WTC11 (cell line): ENCODE data around the gene GRXCR2. TPM values are rescaled to one million over a fixed set of nuclear protein-coding genes. Genes with fewer than 3 reads are reported as not detected.

ENCODE experiments used
- ATAC-seq: fragments of 200-7000 bp; cut with Tn5 transposase; 2 replicates; pipeline ENCODE4 v1.10.0; 2021; ENCODE audit warnings: mild to moderate bottlenecking, moderate library complexity
- CTCF ChIA-PET: fragments of 300-600 bp; sonication (Branson Sonifier 250); formaldehyde crosslinking; loops from one replicate; lab custom pipeline; 2021; ENCODE audit warnings: antibody characterized with exemption; lab: Charles Lee
- POLR2A ChIA-PET: fragments of 350-600 bp; sonication (Branson Sonifier 250); formaldehyde crosslinking; loops from one replicate; lab custom pipeline; 2021; ENCODE audit warnings: antibody characterized with exemption; lab: Charles Lee
- DNase-seq: peaks from one replicate; pipeline ENCODE4 v3.0.0; 2021; ENCODE audit warnings: low spot score
- H3K27ac Mint-ChIP-seq: 2 replicates; pipeline ENCODE4 v1.8.0; 2021; ENCODE audit warnings: mixed read lengths
- H3K27me3 Mint-ChIP-seq: 2 replicates; pipeline ENCODE4 v1.8.0; 2021; ENCODE audit warnings: low read depth, mild to moderate bottlenecking, moderate library complexity, mixed read lengths
- H3K36me3 Mint-ChIP-seq: 2 replicates; pipeline ENCODE4 v1.8.0; 2021; ENCODE audit warnings: mixed read lengths
- H3K4me1 Mint-ChIP-seq: 2 replicates; pipeline ENCODE4 v1.8.0; 2022; ENCODE audit warnings: mixed read lengths
- H3K4me3 Mint-ChIP-seq: 2 replicates; pipeline ENCODE4 v1.8.0; 2021; ENCODE audit warnings: mild to moderate bottlenecking, moderate library complexity, mixed read lengths
- H3K9me3 Mint-ChIP-seq: 2 replicates; pipeline ENCODE4 v1.8.0; 2021; ENCODE audit warnings: mixed read lengths
- AFF4 ChIP-seq: sonication (generic); formaldehyde crosslinking; IDR thresholded peaks from 2 replicates; pipeline ENCODE4 v1.8.1; 2023; ENCODE audit warnings: mild to moderate bottlenecking, missing genetic modification reagents, borderline replicate concordance
- ATF3 ChIP-seq: sonication (generic); formaldehyde crosslinking; conservative IDR thresholded peaks from 2 replicates; pipeline ENCODE4 v1.8.1; 2022; ENCODE audit warnings: mild to moderate bottlenecking, missing genetic modification reagents
- CBFB ChIP-seq: sonication (generic); formaldehyde crosslinking; IDR thresholded peaks from 2 replicates; pipeline ENCODE4 v1.8.1; 2022; ENCODE audit warnings: mild to moderate bottlenecking, low read depth, missing genetic modification reagents
- CREB1 ChIP-seq: sonication (generic); formaldehyde crosslinking; IDR thresholded peaks from 2 replicates; pipeline ENCODE4 v1.8.0; 2023; ENCODE audit warnings: mild to moderate bottlenecking, missing genetic modification reagents
- E2F5 ChIP-seq: sonication (generic); formaldehyde crosslinking; IDR thresholded peaks from 2 replicates; pipeline ENCODE4 v1.8.1; 2022; ENCODE audit warnings: mild to moderate bottlenecking, moderate library complexity, missing genetic modification reagents
- ESRRA ChIP-seq: sonication (generic); formaldehyde crosslinking; IDR thresholded peaks from 2 replicates; pipeline ENCODE4 v1.8.1; 2022; ENCODE audit warnings: mild to moderate bottlenecking, missing genetic modification reagents, borderline replicate concordance
- ETV6 ChIP-seq: sonication (generic); formaldehyde crosslinking; IDR thresholded peaks from 2 replicates; pipeline ENCODE4 v1.8.1; 2022; ENCODE audit warnings: mild to moderate bottlenecking, missing genetic modification reagents
- FOXJ3 ChIP-seq: sonication (generic); formaldehyde crosslinking; IDR thresholded peaks from 2 replicates; pipeline ENCODE4 v1.9.0; 2021; ENCODE audit warnings: missing genetic modification reagents, mild to moderate bottlenecking, borderline replicate concordance
- GABPB1 ChIP-seq: sonication (generic); formaldehyde crosslinking; IDR thresholded peaks from 2 replicates; pipeline ENCODE4 v1.8.1; 2023; ENCODE audit warnings: mild to moderate bottlenecking, missing genetic modification reagents
- IRF1 ChIP-seq: sonication (generic); formaldehyde crosslinking; IDR thresholded peaks from 2 replicates; pipeline ENCODE4 v1.8.0; 2023; ENCODE audit warnings: missing genetic modification reagents
- JAZF1 ChIP-seq: fragments of 250-450 bp; sonication (Bioruptor Pico); IDR thresholded peaks from 2 replicates; pipeline ENCODE4 v1.9.0; 2021; ENCODE audit warnings: moderate library complexity, mild to moderate bottlenecking, inconsistent platforms
- JUN ChIP-seq: sonication (generic); formaldehyde crosslinking; IDR thresholded peaks from 2 replicates; pipeline ENCODE4 v1.8.0; 2023; ENCODE audit warnings: mild to moderate bottlenecking, missing genetic modification reagents
- KAT7 ChIP-seq: sonication (generic); formaldehyde crosslinking; IDR thresholded peaks from 2 replicates; pipeline ENCODE4 v1.8.1; 2023; ENCODE audit warnings: missing genetic modification reagents, mild to moderate bottlenecking, borderline replicate concordance
- MAX ChIP-seq: sonication (generic); formaldehyde crosslinking; IDR thresholded peaks from 2 replicates; pipeline ENCODE4 v1.8.0; 2022; ENCODE audit warnings: mild to moderate bottlenecking, missing genetic modification reagents
- MYBL2 ChIP-seq: sonication (generic); formaldehyde crosslinking; IDR thresholded peaks from 2 replicates; pipeline ENCODE4 v1.8.1; 2023; ENCODE audit warnings: mild to moderate bottlenecking, moderate library complexity, missing genetic modification reagents
- OVOL2 ChIP-seq: fragments of 250-450 bp; sonication (Bioruptor Pico); IDR thresholded peaks from 2 replicates; pipeline ENCODE4 v1.9.0; 2021; ENCODE audit warnings: mild to moderate bottlenecking, borderline replicate concordance
- SOX15 ChIP-seq: fragments of 250-450 bp; sonication (Bioruptor Pico); IDR thresholded peaks from 2 replicates; pipeline ENCODE4 v1.9.0; 2021; ENCODE audit warnings: mild to moderate bottlenecking
- ZBTB21 ChIP-seq: sonication (generic); formaldehyde crosslinking; IDR thresholded peaks from 2 replicates; pipeline ENCODE4 v1.8.1; 2023; ENCODE audit warnings: mild to moderate bottlenecking, missing genetic modification reagents, borderline replicate concordance
- ZNF263 ChIP-seq: sonication (generic); formaldehyde crosslinking; IDR thresholded peaks from 2 replicates; pipeline ENCODE4 v1.8.1; 2022; ENCODE audit warnings: low read depth, mild to moderate bottlenecking, moderate library complexity, missing genetic modification reagents
- ZSCAN18 ChIP-seq: fragments of 250-450 bp; sonication (Bioruptor Pico); IDR thresholded peaks from 2 replicates; pipeline ENCODE4 v2.1.2; 2022; ENCODE audit warnings: mild to moderate bottlenecking, moderate library complexity
- total RNA-seq: library from RNA; stranded (reverse); gene quantifications from 3 replicates; pipeline ENCODE4 v1.2.3, GENCODE V29; 2021

GRXCR2 gene
- total RNA-seq, 1 experiment from 2014 or later, result not detected

GRCh38 chr5:145853781-145854376 lies 18.9 kb downstream of the GRXCR2 start:
- Mint-ChIP-seq H3K27me3 (no peaks in the 10 kb centered on the region; the same call in 1 of the 2 replicates), H3K9me3 (no peaks in the 10 kb centered on the region), H3K27ac (no peak overlapping the region), H3K4me3 (no peak overlapping the region), H3K4me1 (peaks cover 24% of the 10 kb centered on the region), H3K36me3 (no peaks in the 10 kb centered on the region)
- TF ChIP-seq MYBL2 (no peak), ETV6 (CRISPR knock-in tag) (no peak), MAX (CRISPR knock-in tag) (no peak), KAT7 (CRISPR knock-in tag) (no peak), SOX15 (CRISPR knock-in tag) (no peak), OVOL2 (CRISPR knock-in tag) (no peak), ZSCAN18 (no peak), ESRRA (no peak), AFF4 (CRISPR knock-in tag) (no peak), IRF1 (no peak), JUN (CRISPR knock-in tag) (no peak)
- POLR2A ChIA-PET, result no interaction called here
- no peak for ATAC-seq
- CTCF ChIA-PET, result no interaction called here
- DNase-seq, result no peak

GRCh38 chr5:145852990-145853389 lies 19.8 kb downstream of the GRXCR2 start:
- ATAC-seq (no peak), DNase-seq (no peak)
- Mint-ChIP-seq H3K27ac (no peak overlapping the region), H3K9me3 (no peaks in the 10 kb centered on the region), H3K4me3 (no peak overlapping the region), H3K27me3 (no peaks in the 10 kb centered on the region; the same call in 1 of the 2 replicates), H3K4me1 (peaks cover 24% of the 10 kb centered on the region), H3K36me3 (no peaks in the 10 kb centered on the region)
- CTCF ChIA-PET, result no interaction called here
- POLR2A ChIA-PET, result no interaction called here
- no peak for TF ChIP-seq ATF3 (CRISPR knock-in tag)

GRCh38 chr5:145848854-145849253 lies 24.0 kb downstream of the GRXCR2 start:
- Mint-ChIP-seq H3K36me3 (no peaks in the 10 kb centered on the region), H3K4me3 (no peak overlapping the region), H3K4me1 (no peaks in the 10 kb centered on the region), H3K27me3 (no peaks in the 10 kb centered on the region; the same call in 1 of the 2 replicates), H3K27ac (no peak overlapping the region), H3K9me3 (no peaks in the 10 kb centered on the region)
- DNase-seq, result no peak
- CTCF ChIA-PET, result no interaction called here
- POLR2A ChIA-PET, result no interaction called here
- no peak for ATAC-seq
- no peak for TF ChIP-seq JAZF1 (CRISPR knock-in tag)
- no peak for TF ChIP-seq CBFB
- TF ChIP-seq GABPB1 (CRISPR knock-in tag), result no peak
- no peak for TF ChIP-seq E2F5 (CRISPR knock-in tag)
- no peak for TF ChIP-seq ETV6 (CRISPR knock-in tag)
- no peak for TF ChIP-seq ZBTB21 (CRISPR knock-in tag)
- no peak for TF ChIP-seq FOXJ3 (CRISPR knock-in tag)
- no peak for TF ChIP-seq CREB1 (CRISPR knock-in tag)
- TF ChIP-seq ZNF263 (CRISPR knock-in tag), result no peak
